ENCODE results near the gene IFITM10.

The IFITM10 gene

DNA sequence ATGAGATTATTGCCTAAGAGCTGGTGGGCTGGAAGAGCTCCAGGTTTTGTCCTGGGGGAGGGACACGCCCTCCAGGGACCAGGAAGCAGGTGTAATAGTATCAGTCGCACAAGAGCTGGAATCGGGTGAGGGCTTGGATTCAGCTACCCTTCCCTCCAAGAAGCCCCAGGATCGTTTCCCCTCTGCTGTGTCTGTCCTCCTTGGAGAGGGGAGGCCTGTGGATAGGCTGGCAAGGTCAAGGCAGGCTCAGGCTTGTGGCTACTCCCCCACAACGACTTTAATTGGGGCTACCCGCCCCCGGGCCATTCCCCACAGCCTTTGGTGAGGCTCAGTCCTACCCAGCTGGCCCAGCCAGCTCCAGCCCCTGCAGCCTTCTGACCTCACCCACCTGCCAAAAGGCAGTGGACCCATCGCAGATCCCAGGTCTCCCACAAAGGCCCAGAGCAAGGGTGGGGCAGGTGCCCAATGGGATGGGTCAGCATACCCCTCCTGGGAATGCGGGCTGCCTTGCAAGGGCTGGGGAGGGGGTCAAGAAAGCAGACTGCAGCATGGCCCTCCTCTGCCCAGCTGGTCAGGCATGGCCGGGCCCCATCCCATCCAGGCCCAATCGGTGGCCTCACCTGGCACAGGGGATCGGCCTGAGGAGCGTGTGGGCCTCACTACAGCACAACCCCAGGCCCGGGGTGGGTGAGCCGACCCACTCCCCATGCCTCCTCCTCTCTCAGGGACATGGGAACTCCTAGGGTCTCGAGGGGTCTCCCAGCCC, 12.3 kb upstream of the IFITM10 start:
- no peak for DNase-seq

- no peak for DNase-seq
Observed at GRCh38 chr11:1761857-1762536, 11.6 kb upstream of the IFITM10 start.

- no peak for DNase-seq
Observed at GRCh38 chr11:1761110-1761856, 10.9 kb upstream of the IFITM10 start.

DNA sequence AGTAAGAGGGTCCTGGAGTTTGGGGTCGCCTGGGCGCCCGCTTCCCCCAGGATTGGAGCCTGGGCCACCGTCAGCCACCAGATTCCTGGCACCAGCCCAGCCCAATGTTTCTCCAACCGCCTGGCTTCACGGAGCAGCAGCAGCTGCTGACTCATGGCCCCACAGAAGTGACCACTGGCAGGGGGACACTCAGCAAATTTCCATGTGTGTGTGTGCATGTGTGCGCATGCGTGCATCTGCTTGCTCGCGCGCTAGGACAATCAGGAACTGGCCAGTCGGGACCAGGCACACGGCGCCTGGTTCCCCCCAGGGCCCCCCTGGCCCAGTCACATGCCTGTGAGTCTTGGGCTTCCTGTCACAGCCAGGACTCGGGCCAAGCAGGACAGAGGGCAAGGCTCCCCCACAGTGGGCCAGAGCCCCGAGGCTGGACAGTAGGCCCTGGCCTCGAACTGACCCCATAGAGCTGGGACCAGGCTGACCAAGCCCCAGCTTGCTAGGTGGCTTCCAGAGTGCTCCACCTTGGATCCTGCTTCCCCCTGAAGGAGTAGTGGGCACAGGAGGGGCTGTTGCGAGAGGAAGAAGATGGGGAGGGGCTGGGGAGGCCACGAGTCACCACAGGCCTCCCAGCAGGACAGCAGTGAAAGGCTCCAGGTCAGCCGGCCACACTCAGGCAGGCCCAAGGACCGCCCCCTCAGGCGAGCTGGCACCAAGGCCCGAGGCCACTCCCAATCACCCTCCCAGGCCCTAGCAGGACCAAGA, 10.1 kb upstream of the IFITM10 start:
- DNase-seq: no peak

- no peak for DNase-seq
Observed at GRCh38 chr11:1759851-1760220, 9.4 kb upstream of the IFITM10 start.

GRCh38 chr11:1759151-1759850, 8.9 kb upstream of the IFITM10 start:
- DNase-seq: no peak

DNA sequence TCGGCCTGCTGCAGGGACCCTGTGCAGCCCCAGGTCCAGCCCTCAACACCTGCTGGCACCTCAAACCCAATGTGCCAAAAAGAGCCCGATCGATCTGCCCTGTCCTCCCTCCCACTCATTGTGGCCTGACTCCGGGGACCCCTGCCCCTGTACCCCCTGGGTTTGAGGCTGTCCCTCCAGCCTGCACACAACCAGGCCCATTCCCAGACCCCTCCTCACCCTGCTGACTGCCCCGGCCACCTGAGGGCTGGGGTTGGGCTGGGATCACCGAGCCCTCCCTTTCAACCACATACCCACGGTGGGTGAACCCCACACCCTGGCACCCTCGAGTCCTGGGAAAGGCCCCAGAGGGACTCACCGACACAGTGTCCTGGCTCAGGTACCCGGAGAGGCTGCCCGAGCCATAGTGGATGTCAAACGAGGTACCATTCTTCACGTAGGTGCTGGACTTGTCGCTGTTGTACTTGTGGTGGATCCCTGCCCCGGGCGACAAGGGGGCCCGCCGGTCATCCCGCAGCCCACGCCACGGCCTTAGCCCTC, 8.3 kb upstream of the IFITM10 start:
- DNase-seq: no peak

DNA sequence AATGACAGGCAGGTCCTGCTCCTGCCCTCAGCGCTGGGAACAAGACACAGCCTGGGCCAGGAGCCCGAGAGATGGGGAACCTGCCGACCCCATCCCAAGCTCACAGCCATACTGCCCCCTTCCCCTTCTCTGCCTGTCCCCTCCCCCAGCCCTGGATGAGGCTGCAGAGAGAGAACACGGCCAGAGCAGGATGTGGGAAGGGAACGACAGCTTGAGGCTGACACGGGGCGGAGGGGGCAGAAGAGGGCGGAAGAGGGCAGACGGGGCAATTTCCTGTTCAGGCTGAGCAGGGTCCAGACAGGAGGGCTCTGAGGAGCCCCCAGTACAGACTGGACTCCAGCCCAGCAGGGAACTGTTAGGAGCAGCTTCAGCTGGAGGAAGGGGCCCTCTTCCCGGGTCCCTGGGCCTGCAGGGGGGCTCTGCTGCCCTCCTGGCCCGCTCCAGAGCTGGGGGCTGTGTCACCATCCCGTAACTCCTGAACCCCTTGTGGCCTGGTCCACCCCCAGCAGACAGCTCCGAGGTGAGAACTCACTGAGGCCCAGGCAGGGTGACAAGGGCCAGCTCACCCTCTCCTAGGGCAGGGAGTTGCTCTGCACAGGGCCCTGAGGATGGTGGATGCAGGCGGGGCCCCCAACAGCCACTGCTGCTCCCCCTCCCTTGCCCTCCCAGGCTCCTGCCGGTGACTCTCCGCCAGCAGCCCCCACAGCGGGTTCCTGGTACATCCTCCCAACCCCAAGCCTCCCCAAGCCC, 7.6 kb upstream of the IFITM10 start:
- DNase-seq: no peak

GRCh38 chr11:1756791-1757771, 6.7 kb upstream of the IFITM10 start:
- DNase-seq: no peak

DNA sequence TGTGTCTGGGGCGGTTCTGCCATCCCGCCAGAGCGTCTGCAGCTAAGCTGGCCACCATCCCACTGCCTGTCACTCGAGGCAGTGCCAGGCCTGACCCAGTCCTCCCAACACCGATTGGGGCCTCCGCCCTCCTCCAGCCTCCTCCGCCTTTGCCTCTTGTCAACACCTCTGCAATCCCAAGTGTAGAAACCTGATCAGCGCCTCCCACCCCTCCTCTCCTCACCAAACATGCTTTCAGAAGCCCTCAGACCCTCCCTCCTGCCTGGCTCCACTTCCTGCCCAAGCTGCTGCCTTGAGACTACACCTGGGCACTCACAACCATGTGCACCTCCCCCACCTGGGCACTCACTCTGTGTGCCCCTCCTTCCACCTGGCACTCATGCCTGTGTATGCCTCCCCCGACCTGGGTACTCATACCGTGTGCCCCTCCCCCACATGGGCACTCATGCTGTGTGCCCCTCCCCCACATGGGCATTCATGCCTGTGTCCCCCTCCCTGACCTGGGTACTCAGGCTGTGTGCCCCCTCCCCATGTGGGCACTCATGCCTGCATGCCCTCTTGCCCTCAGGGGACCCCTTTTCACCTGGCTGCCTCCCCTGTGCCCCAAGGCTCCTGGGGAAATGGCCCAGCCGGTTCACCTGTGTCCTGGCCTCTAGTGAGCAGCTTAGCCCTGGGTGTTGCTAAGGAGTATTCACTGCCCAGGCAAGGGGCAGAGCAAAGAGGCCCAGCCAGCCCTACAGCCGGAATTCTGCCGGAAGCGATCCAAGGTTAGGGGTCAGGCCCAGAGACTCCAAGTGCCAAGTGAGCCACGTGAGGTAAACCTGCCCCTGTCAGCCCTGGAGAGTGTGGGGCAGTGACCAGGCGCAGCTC, 5.5 kb upstream of the IFITM10 start:
- no peak for DNase-seq

DNA sequence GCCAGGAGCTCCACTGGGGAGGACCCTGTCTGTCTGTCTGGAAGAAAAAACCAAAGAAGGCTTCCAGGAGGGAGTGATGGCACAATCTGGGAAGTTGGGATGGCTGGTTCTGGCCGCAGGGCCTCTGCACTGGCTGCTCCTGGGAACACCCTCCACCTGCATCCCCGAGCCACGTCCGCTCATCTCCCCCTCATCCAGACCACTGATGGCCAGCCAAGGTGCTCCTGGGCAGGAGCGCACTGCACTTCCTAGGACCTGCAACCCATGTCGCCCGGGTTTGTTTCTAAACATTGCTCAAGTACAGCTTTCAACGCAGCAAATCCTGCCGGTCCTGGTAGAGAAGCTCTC, 4.9 kb upstream of the IFITM10 start:
- DNase-seq: no peak

- DNase-seq: no peak
Observed at GRCh38 chr11:1754376-1755150, 4.2 kb upstream of the IFITM10 start.

DNA sequence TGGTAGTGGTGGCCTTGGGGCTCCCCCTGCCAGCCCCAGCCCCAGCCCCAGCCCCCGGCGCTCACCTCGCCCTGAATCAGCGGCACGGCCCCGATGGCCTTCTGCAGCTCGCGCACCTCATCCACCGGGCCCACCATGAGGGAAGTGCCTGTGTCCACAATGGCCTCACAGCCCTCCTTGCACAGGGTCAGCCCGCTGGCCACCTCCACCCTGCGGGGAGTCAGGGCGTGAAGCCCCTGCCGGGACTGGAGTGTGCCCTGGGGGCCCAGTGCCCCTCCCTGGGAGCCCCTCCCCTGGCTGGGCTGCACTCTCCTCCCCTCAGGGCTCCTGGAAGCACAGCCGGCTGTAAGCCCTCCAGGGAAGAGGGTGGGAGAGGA, 3.5 kb upstream of the IFITM10 start:
- no peak for DNase-seq

DNA sequence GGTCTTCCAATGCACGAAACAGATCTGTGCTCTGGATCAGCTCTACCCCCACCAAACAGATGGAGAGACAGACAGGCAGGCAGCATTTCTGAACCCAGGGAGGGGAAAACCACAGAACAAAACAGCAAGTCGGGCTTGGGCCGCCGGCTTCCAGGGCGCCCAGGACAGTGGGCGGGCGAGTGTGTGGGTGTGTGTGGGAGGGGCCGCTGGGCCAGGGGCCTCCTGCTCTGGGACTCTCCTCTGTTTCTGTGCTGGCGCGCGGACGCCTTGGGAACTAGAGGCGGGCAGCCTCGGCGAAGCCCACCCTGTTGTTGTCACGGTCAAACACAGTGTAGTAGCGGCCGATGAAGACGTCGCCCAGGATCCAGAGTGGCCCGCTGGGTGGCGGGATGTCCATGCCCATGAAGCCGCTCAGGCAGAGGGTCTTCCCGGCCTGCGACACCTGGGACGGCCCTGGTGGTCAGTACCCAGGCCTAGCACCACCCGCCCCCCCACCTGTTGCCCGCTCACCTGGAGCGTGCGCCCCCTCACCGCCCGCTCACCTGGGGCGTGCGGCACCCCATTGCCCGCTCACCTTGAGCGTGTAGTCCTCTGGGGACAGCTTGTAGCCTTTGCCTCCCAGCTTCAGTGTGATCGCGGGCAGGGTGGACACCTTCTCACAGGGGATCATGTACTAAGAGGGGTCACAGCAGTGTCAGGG, 3.0 kb upstream of the IFITM10 start:
- no peak for DNase-seq

DNA sequence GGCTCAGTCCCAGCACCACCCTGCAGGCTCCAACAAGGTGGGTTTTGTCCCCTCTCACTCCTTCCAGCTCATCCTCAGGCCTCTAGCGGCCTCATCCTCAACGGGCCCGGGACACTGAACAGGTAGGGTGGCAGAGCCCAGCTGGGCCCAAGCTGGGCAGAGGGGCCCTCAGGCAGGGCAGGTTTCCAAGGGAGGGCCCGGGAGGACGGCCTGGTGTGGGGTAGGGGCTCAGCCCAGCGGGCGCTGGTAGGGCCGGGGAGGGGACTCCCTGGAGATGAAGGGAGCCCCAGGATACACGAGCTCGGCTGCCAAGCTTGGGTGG, 2.5 kb upstream of the IFITM10 start:
- no peak for DNase-seq

DNA sequence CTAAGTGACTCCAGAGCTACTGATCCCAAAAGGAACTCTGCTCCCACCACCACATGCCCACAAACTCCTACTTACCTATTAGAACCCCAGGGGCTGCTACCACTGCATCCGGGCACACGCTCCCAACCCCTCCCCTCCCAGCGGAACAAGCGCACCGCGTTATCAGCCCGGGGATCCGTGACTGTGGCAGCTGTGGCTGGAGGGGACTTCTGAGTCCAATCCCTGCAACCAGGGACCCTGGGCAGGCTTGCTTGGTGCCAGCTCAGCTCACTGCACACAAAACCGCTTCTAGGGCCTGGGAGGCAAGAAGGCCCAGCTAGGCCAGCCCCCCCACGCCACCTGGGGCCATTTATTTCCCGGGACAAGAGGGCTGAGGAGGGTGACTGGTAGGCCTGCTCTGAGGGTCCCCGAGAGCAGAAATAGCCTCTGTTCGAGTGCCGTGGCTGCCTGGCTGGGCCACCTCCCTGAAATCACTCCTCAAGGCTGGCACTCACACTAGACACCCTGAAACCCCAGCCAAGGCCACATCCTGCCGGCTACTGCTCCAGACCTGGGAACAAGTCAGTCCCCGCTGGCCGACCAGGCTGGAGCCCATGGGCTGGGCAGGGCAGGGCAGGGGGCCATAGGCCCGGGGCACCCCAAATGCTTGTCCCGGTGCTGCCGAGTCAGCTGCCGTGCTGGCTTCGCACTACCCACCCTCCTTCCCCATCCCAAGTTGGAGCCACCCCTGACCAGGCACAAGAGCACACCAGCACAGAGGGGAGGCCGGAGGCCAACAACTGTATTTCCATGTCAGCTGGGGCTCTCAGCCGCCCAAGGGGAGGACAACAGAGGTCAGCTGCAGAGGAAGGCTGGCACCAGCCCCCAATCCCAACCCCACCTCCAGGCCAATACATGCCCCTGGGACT, 1.9 kb upstream of the IFITM10 start:
- DNase-seq: no peak

- DNase-seq: no peak
Observed at GRCh38 chr11:1751531-1751921, 1.1 kb upstream of the IFITM10 start.

Measured in fibroblast of skin of right biceps (primary cell).